Measurements from ENCODE around the gene VPS13D. TPM values are rescaled to one million over a fixed set of nuclear protein-coding genes. Genes with fewer than 3 reads are reported as not detected.

Gene VPS13D
- total RNA-seq, 1 donor from 2014 or later, result 33.6 TPM

DNA sequence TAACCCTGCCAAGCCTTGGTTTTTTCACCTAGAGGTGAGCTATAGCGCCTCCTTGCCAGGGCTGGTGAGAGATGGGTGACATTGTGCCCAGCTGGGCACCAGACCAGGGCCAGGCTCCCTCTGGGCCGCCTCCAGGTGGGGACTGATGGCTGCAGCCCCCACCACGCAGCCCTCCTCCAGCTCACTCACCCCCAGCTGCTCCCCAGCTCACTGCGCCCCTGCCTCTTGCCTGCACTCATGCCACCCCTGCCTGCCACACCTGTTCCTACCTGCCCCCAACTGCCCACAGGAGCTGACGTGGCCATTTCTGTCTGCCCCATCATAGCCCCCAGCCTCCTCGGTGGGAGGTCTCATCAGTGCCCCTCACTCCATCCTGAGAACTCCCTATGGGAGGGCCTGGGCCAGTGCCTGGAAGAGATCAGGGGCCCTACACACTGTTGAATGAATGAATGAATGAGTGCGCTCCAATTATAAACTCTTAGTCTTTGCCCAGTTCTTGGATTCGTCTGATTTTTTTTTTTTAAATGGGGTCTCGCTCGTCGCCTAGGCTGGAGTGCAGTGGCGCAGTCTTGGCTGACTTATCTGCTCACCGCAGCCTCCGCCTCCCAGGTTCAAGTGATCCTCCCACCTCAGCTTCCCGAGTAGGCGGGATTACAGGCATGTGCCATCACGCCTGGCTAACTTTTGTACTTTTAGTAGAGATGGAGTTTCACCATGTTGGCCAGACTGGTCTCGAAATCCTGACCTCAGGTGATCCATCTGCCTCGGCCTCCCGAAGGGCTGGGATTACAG, 26.4 kb upstream of the VPS13D start:
- no peaks in the 10 kb centered on the region for H3K9me3 Mint-ChIP-seq
- intact Hi-C loops (cut with micrococcal nuclease), result loop anchor here (1.0 to 2.0 kb wide), 5 partner anchors 24 to 79 kb away; partner anchors contain the start of gene TNFRSF1B

DNA sequence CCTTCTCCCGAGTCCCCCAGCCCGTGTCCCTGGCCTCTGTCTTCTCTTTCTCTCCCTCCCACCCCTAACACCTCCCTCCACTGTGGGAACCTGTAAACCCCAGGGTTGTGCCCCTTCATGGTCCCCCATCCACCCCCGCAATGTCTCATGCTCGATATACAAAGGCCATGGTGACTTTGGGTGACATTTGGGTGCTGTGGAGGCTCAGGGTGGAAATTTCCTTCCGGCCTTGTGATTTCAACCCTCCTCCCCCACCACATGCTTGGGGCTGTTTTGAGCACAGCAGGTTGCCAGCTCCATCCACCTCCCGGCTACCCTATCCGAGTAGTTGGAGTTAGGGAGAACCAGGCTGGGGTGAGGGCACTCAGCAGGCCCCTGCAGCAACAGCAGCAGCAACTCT, 25.7 kb upstream of the VPS13D start:
- Mint-ChIP-seq H3K4me1 (ENCODE audit: low read depth) (peaks cover 70% of the 10 kb centered on the region), H3K36me3 (ENCODE audit: low read depth) (peaks cover 45% of the 10 kb centered on the region), H3K9me3 (no peaks in the 10 kb centered on the region), H3K27ac (peak overlapping the region; percentile 89), H3K27me3 (ENCODE audit: insufficient read depth) (no peaks in the 10 kb centered on the region), H3K4me3 (peak overlapping the region; percentile 57)
- peak; percentile 14 for DNase-seq (ENCODE audit: low spot score)
- intact Hi-C loops (cut with micrococcal nuclease), result loop anchor here (1.0 to 2.0 kb wide), 5 partner anchors 25 to 80 kb away; partner anchors contain the start of gene TNFRSF1B

More for the DNA sequence above, 26.4 kb upstream of the VPS13D start:
- peak overlapping the region; percentile 57 for H3K4me3 Mint-ChIP-seq
- peaks cover 64% of the 10 kb centered on the region for H3K4me1 Mint-ChIP-seq (ENCODE audit: low read depth)
- DNase-seq (ENCODE audit: low spot score), result no peak
- peak overlapping the region; percentile 89 for H3K27ac Mint-ChIP-seq
- peaks cover 39% of the 10 kb centered on the region for H3K36me3 Mint-ChIP-seq (ENCODE audit: low read depth)
- no peaks in the 10 kb centered on the region for H3K27me3 Mint-ChIP-seq (ENCODE audit: insufficient read depth)

DNA sequence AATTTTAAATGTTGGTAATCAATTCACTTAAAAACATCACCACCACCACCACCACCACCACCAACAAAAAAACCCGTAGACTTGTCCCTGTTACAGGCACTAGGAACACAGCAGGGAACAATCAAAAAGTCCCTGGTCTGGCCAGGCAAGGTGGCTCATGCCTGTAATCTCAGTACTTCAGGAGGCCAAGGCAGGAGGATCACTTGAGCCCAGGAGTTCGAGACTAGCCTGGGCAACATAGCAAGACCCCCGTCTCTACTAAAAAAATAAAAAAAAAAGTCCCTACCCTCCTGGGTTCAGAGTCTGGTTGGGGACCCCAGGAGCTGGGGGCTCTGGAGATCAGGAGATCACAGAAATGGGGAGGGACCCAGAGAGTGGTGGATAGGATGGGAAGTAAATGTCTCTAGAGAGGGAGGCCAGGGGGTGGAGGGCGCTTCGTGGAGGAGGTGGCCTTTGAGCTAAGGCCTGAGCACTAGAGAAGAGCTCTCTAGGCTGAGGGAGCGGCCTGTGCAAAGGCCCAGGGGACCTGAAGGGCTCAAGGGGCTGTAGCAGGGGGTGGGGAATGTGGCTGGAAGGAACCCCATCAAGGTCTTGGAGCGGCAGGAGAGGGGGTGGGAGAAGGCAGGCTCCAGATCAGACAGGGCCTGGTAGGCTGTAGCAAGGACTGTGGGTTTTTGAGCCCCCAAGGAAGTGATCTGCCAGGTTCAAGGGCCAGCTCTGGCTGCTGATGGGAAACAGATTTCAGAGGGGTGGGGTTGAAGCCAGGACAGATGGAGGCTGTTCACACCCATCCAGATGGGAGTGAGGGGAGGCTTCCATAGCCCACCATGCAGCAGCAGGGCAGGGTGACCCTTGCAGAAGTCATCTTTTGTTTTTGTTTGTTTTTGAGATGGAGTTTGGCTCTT, 24.8 kb upstream of the VPS13D start:
- peaks cover 45% of the 10 kb centered on the region for H3K36me3 Mint-ChIP-seq (ENCODE audit: low read depth)
- peak overlapping the region; percentile 89 for H3K27ac Mint-ChIP-seq
- no peaks in the 10 kb centered on the region for H3K27me3 Mint-ChIP-seq (ENCODE audit: insufficient read depth)
- no peaks in the 10 kb centered on the region for H3K9me3 Mint-ChIP-seq
- intact Hi-C loops (cut with micrococcal nuclease), result loop anchor here (1.0 to 2.0 kb wide), 5 partner anchors 26 to 81 kb away; partner anchors contain the start of gene TNFRSF1B
- DNase-seq (ENCODE audit: low spot score), result no peak
- peak overlapping the region; percentile 57 for H3K4me3 Mint-ChIP-seq
- H3K4me1 Mint-ChIP-seq (ENCODE audit: low read depth), result peaks cover 68% of the 10 kb centered on the region

DNA sequence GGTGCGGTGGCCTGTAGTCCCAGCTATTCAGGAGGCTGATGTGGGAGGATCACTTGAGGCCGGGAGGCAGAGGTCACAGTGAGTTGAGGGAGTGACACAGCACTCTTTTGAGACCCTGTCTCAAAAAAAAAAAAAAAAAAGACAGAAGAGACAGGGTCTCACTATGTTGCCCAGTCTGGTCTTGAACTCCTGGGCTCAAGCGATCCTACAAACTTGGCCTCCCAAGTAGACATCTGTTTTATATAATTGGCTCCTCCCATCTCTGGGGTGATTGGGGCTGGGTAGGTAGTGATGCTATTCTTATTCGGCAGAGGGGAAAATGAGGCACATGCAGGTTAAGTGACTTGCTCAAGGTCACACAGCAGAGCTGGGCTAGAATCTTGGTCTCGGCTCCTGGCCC, 23.6 kb upstream of the VPS13D start:
- intact Hi-C loops (cut with micrococcal nuclease), result no loop called here
- H3K9me3 Mint-ChIP-seq, result no peaks in the 10 kb centered on the region
- H3K4me3 Mint-ChIP-seq, result no peak overlapping the region
- no peak for DNase-seq (ENCODE audit: low spot score)
- peaks cover 47% of the 10 kb centered on the region for H3K36me3 Mint-ChIP-seq (ENCODE audit: low read depth)
- peak overlapping the region; percentile 89 for H3K27ac Mint-ChIP-seq
- H3K27me3 Mint-ChIP-seq (ENCODE audit: insufficient read depth), result peaks cover 2% of the 10 kb centered on the region
- peaks cover 66% of the 10 kb centered on the region for H3K4me1 Mint-ChIP-seq (ENCODE audit: low read depth)

DNA sequence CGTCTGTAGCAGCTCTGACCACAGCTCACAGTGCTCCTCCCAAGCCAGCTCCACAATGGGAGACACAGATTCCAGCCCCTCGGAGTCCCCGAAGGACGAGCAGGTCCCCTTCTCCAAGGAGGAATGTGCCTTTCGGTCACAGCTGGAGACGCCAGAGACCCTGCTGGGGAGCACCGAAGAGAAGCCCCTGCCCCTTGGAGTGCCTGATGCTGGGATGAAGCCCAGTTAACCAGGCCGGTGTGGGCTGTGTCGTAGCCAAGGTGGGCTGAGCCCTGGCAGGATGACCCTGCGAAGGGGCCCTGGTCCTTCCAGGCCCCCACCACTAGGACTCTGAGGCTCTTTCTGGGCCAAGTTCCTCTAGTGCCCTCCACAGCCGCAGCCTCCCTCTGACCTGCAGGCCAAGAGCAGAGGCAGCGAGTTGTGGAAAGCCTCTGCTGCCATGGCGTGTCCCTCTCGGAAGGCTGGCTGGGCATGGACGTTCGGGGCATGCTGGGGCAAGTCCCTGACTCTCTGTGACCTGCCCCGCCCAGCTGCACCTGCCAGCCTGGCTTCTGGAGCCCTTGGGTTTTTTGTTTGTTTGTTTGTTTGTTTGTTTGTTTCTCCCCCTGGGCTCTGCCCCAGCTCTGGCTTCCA, 22.9 kb upstream of the VPS13D start:
- Mint-ChIP-seq H3K27ac (peak overlapping the region; percentile 18), H3K27me3 (ENCODE audit: insufficient read depth) (peaks cover 2% of the 10 kb centered on the region), H3K4me1 (ENCODE audit: low read depth) (peaks cover 59% of the 10 kb centered on the region), H3K9me3 (no peaks in the 10 kb centered on the region), H3K36me3 (ENCODE audit: low read depth) (peaks cover 41% of the 10 kb centered on the region), H3K4me3 (no peak overlapping the region)
- intact Hi-C loops (cut with micrococcal nuclease), result no loop called here
- no peak for DNase-seq (ENCODE audit: low spot score)

DNA sequence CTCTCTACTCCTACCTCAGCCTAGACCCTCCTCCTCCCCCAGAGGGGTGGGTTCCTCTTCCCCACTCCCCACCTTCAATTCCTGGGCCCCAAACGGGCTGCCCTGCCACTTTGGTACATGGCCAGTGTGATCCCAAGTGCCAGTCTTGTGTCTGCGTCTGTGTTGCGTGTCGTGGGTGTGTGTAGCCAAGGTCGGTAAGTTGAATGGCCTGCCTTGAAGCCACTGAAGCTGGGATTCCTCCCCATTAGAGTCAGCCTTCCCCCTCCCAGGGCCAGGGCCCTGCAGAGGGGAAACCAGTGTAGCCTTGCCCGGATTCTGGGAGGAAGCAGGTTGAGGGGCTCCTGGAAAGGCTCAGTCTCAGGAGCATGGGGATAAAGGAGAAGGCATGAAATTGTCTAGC, 21.6 kb upstream of the VPS13D start:
- Mint-ChIP-seq H3K36me3 (ENCODE audit: low read depth) (peaks cover 30% of the 10 kb centered on the region), H3K4me3 (no peak overlapping the region), H3K9me3 (no peaks in the 10 kb centered on the region), H3K4me1 (ENCODE audit: low read depth) (peaks cover 47% of the 10 kb centered on the region), H3K27me3 (ENCODE audit: insufficient read depth) (peaks cover 2% of the 10 kb centered on the region), H3K27ac (peak overlapping the region; percentile 79)
- DNase-seq (ENCODE audit: low spot score), result no peak
- intact Hi-C loops (cut with micrococcal nuclease), result no loop called here

DNA sequence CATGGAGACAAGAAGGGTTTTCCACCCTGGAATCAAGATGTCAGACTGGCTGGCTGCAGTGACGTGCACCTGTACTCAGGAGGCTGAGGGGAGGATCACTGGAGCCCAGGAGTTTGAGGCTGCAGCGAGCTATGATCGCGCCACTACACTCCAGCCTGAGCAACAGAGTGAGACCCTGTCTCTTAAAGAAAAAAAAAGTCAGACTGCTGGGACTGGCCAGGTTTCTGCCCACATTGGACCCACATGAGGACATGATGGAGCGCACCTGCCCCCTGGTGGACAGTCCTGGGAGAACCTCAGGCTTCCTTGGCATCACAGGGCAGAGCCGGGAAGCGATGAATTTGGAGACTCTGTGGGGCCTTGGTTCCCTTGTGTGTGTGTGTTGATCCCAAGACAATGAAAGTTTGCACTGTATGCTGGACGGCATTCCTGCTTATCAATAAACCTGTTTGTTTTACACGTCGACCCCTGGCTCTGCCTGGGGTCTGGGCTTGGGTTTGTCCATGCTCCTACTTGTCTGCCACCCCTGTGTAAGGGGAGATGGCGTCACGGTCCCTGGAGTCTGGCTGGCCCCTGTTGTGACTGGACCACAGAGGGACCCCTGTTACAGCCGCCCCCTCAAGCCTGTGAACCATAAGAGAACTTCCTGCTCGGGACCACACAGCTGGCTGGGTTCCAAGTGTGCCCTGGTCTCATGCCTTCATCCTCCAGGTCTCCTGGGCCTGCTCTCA, 20.9 kb upstream of the VPS13D start:
- intact Hi-C loops (cut with micrococcal nuclease), result loop anchor here (1.0 kb wide), 2 partner anchors 85 to 91 kb away; no protein-coding TSS in a partner anchor
- H3K4me3 Mint-ChIP-seq, result no peak overlapping the region
- peaks cover 26% of the 10 kb centered on the region for H3K36me3 Mint-ChIP-seq (ENCODE audit: low read depth)
- peaks cover 40% of the 10 kb centered on the region for H3K4me1 Mint-ChIP-seq (ENCODE audit: low read depth)
- no peaks in the 10 kb centered on the region for H3K9me3 Mint-ChIP-seq
- peak; percentile 65 for DNase-seq (ENCODE audit: low spot score)
- H3K27me3 Mint-ChIP-seq (ENCODE audit: insufficient read depth), result peaks cover 3% of the 10 kb centered on the region
- peak overlapping the region; percentile 79 for H3K27ac Mint-ChIP-seq

DNA sequence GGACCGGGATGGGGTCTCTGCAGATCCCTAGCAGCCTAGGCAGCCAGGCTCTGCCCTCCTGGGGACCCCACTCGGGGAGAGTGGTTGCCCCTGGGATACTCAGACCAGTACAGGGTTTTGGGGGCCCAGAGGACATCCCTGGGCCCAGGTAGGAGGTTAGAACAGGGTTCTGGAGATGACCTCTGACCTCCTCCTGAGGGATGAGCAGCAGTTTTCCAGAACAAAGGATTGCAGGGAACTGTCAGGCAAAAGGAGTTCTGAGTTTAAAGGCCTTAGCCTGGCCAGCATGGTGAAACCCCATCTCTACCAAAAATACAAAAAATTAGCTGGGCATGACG, 20.4 kb upstream of the VPS13D start:
- intact Hi-C loops (cut with micrococcal nuclease), result loop anchor here (1.0 kb wide), 2 partner anchors 85 to 91 kb away; no protein-coding TSS in a partner anchor
- Mint-ChIP-seq H3K4me1 (ENCODE audit: low read depth) (peaks cover 35% of the 10 kb centered on the region), H3K4me3 (no peak overlapping the region), H3K9me3 (no peaks in the 10 kb centered on the region), H3K27me3 (ENCODE audit: insufficient read depth) (peaks cover 3% of the 10 kb centered on the region), H3K36me3 (ENCODE audit: low read depth) (peaks cover 26% of the 10 kb centered on the region), H3K27ac (no peak overlapping the region)
- DNase-seq (ENCODE audit: low spot score), result no peak

DNA sequence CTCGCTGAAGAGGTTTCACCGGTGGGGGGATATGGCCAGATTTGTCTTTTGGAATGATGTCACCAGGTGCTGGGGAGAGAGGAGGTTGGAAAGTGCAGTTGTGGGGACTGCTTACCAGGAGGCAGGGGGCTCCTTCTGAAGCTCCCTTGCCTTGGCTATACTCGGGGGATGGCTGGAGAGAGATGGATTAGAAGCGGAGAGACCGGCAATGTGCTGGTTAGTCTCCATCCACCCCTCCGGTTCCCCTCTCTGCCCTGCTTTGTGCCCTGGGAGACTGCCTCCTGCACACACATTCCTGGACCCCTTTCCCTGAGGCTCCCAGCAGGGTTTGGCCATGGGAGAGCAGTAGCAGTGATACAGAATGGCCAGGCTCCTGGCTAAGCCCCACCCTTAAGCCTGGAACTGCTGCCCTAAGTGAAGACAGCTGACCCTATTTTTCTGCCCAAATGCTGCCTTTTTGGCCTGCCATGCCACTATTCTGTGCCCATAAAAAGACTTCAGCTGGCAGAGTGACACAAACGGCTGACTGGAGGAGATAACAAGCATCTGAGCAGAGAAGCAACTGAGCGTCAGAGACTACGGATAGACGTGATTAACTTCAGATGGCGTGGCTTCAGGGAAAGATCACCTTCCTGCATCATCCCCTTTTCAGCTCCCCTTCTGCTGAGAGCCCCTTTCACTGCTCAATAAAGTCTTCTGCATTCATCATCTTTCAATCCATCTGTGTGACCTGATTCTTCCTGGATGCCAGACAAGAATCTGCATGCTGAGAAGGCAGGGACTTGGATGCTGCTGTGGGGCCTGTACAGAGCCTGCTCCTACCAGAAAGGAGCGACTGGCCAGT, 14.5 kb upstream of the VPS13D start:
- Mint-ChIP-seq H3K36me3 (ENCODE audit: low read depth) (peaks cover 2% of the 10 kb centered on the region), H3K27me3 (ENCODE audit: insufficient read depth) (peaks cover 4% of the 10 kb centered on the region), H3K9me3 (no peaks in the 10 kb centered on the region), H3K27ac (no peak overlapping the region), H3K4me3 (no peak overlapping the region), H3K4me1 (ENCODE audit: low read depth) (peaks cover 5% of the 10 kb centered on the region)
- DNase-seq (ENCODE audit: low spot score), result no peak
- intact Hi-C loops (cut with micrococcal nuclease), result no loop called here

DNA sequence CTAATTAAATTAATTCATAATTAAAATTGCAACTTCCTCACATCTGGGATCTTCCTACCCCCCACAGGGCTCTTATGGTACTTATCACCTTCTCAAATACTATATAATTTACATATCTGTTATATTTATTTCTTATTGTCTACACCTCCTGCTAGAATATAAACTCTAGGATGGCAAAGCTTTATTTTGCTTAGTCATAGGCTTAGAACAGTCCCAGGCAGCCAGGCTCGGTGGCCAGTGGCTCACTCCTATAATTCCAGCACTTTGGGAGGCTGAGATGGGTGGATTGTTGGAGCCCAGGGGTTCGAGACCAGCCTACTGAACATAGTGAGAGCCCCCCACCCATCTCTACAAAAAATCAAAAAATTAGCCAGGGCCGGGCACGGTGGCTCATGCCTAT, 10.0 kb upstream of the VPS13D start:
- H3K36me3 Mint-ChIP-seq (ENCODE audit: low read depth), result no peaks in the 10 kb centered on the region
- DNase-seq (ENCODE audit: low spot score), result no peak
- peaks cover 9% of the 10 kb centered on the region for H3K27me3 Mint-ChIP-seq (ENCODE audit: insufficient read depth)
- intact Hi-C loops (cut with micrococcal nuclease), result no loop called here
- no peak overlapping the region for H3K27ac Mint-ChIP-seq
- H3K4me1 Mint-ChIP-seq (ENCODE audit: low read depth), result no peaks in the 10 kb centered on the region
- H3K4me3 Mint-ChIP-seq, result no peak overlapping the region
- peaks cover 6% of the 10 kb centered on the region for H3K9me3 Mint-ChIP-seq

DNA sequence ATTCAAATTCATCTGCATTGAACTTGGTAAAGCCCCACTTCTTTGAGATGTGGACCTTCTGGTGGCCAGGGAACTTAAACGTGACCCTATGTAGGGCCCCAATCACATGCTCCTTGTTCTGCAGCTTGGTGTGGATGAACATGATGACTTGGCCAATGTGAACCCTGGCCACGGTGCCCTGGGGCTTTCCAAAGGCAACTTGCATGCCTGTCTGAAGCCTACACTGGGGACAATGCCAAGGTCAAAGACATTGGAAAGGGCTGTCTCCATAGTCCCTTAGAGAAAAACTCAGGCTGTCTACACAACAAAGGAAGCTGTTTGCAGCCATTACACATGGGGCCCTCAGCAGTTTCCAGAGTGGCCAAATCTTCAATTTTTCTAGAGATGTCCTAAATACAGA, 8.9 kb upstream of the VPS13D start:
- Mint-ChIP-seq H3K4me1 (ENCODE audit: low read depth) (no peaks in the 10 kb centered on the region), H3K36me3 (ENCODE audit: low read depth) (no peaks in the 10 kb centered on the region), H3K9me3 (peaks cover 6% of the 10 kb centered on the region), H3K27ac (no peak overlapping the region), H3K4me3 (no peak overlapping the region), H3K27me3 (ENCODE audit: insufficient read depth) (peaks cover 10% of the 10 kb centered on the region)
- DNase-seq (ENCODE audit: low spot score), result no peak
- intact Hi-C loops (cut with micrococcal nuclease), result no loop called here

All from activated T-helper 1 cell treated with anti-CD3 and anti-CD28 coated beads, Interleukin-12 subunit alpha, Interleukin-12 subunit beta, Interleukin-2, Interleukin-4 antibody, amounts not matched to agents 30 ng/mL and 10 ng/mL and 1 ng/mL, durations not matched to agents 14 hours and 24 hours and 36 hours (primary cell).